ENCODE results near the gene OTUD5.

- TF ChIP-seq POLR2A (IDR thresholded peaks at IDR 0.05) (no peak), CTCF (IDR thresholded peaks at IDR 0.05) (no peak), EP300 (IDR thresholded peaks at IDR 0.05) (no peak)
Observed at GRCh38 chrX:48948589-48948988, 8.8 kb downstream of the OTUD5 start.
